Activated CD4-positive, alpha-beta T cell treated with anti-CD3 and anti-CD28 coated beads for 48 hours (primary cell): ENCODE measurements around the gene PGS1.

Experiments
- DNase-seq: peaks from one replicate; pipeline ENCODE4 v3.0.0-alpha.2; 2020

Gene PGS1

DNA sequence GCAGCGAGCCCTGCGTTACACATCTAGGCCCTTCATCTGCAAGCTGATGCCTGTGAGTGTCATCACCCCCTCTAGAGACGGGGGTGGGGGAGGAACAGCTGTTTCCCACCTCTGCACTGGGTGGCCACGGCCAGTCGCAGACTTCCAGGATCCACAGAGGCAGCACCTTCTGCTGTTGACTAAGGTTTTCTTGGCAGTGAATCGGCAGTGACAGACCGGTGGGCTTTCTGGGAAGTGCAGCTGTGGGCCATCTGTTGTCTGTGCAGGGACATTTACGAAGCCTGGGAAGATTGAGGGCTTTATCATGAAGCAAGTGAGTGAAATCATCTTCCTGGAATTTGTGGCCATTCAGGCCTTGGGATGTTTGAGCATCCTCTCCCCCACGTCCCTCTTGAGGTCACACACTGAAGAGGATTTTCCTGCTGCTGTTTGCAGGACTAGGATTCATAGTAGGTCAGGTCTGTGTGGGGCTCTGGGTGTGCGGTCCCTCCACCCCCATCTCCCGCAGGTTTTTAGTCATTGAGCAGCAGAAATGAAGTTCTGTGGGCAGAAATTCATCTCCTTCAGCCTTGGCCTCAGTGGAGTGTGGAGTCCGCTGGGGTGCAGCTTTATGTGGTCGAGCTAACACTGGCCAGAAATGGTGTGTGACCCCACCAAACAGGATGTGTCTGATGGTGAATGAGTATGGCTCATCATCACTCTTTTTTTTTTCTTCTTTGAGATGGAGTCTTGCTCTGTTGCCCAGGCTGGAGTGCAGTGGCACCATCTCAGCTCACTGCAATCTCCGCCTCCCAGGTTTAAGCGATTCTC lies 12.0 kb downstream of the PGS1 start:
- no peak for DNase-seq

DNA sequence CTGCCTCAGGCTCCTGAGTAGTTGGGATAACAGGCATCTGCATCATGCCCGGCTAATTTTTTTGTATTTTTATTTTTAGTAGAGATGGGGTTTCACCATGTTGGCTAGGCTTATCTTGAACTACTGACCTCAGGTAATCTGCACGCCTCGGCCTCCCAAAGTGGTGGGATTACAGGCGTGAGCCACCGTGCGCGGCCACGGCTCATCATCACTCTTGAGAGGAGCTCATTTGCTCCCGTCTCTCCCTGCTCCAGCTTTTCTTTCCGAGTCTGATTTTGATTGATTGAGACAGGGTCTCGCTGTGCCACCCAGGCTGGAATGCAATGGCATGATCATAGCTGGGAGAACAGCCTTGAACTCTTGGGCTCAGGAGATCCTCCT lies 12.6 kb downstream of the PGS1 start:
- no peak for DNase-seq

DNA sequence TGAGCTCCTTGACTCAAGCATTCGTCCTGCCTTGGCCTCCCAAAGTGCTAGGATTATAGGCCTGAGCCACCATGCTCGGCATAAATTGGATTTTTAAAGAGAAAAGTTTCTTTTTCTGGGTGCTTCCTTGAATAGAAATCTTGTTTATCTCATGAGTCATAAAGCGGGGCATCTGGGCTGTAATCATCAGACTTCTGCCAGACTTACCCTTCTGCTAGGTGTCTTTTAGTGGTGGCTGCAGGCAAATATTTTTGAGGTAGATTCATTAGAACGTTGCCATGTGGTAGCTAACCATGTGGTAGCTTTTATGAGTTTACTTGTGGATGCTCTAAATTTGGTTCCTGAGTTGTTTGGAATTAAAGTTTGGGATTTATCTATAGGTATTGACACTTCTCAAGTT lies 13.4 kb downstream of the PGS1 start:
- DNase-seq, result no peak

DNA sequence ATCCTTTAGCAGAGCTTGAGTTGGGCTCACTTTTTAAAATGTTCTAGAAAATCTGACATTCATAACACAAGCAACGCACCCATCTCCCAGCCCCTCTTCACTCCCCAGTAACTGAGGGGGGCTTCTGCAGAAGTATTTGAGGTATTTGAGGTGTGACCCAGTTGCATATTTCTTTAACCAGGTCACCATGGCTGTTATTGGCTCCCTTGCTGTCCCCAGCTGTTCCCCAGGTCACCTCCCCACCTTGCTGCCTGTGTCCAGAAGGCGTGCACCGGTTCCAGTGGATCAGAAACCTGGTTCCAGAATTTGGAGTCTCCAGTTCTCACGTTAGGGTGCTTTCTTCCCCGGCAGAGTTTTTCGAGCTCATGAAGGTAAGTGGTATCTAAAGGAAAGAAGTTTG lies 13.8 kb downstream of the PGS1 start:
- DNase-seq, result no peak

DNA sequence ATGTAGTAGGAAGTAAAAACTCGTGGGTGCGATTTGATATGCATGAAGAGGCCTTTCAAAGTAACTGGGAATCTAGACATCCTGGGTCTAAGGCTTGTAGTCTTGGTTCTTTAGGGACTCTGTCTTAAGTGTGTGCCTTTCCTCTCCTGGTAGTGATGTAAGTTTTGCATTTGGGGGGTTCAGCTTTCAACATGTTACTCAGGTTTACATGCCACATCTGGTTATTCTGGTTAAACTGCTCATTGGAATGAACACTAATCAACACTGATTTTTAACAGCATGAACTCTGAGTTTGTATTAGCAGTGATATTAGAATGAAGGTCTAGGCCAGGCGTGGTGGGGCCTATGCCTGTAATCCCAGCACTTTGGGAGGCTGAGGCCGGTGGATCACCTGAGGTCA lies 15.1 kb downstream of the PGS1 start:
- DNase-seq, result no peak

DNA sequence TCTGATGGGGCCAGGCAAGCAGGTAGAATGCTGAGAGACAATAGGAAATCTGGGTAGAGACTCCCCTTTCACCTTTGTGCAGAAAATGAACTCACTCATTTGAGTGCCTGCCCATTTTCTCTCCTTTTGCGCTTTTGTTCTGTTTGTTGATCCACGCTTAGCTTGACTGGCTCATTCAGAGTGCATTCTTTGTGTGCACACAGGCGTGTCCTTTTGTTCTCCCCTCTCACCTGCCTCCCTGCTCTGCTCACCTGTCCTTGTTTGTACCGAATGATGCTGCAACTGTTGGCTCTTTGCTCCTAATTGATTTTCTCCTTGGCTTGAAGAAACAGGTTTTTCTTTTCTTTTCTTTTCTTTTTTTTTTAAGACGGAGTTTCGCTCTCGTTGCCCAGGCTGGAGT lies 15.8 kb downstream of the PGS1 start:
- DNase-seq, result no peak

DNA sequence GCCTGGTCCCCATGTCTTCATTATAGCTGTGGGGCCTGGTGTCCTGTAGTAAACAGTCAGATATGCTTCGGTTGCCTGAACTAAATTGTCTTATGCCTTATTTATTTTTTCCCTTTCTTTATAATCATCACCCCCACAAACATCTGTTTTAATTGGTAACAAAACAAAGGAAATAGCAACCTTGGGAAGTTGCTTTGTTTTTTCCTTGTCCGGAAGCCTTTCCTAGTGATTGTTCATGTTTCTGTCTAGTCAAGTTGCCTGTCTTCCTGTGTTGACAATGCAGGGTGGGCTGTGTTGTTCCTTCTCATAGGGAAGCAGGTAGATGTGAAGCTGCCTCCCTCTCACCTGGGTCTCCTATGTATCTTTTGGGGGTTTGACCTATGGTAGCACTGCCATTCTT lies 16.7 kb downstream of the PGS1 start:
- no peak for DNase-seq

DNA sequence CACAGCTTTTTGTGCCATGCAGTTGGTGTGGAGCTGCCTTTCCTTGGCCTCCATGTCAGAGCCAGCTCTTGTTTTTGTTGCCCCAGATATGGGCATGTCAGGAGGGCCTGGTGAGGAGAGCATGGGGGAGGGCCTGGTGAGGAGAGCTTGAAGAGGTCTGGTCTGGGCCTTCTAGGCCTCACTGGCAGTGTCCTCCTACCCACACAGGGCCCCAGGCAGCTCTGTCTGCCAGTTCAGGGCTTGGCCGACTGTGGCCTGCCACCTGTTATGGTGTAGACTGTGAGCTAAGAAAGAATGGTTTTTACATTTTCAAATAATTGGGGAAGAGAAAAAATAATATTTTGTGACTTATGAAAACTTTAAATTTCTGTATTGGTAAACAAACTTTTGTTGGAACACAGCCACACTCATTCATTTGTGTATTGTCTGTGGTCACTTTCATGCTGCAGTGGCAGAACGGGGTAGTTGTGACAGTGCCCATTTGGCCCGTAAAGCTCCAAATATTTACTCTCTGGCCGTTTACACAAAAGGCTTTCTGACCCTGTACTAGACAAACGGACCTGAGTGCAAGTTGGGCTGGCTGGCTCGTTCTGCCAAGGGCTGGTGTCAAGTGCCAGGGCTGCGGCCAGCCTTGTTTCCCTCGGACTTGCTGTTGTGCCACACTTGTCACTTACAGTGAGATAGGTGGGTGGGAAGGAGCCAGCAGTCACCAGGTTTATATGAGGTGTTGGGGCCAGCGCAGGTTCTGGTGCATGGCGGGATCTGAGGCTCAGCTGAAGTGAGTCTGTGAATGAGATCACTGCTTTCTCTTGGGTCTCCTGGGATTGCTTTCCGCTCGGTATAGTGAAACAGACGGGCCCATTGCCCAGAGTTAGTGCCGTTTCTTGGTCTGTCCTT lies 18.2 kb downstream of the PGS1 start:
- DNase-seq, result no peak

DNA sequence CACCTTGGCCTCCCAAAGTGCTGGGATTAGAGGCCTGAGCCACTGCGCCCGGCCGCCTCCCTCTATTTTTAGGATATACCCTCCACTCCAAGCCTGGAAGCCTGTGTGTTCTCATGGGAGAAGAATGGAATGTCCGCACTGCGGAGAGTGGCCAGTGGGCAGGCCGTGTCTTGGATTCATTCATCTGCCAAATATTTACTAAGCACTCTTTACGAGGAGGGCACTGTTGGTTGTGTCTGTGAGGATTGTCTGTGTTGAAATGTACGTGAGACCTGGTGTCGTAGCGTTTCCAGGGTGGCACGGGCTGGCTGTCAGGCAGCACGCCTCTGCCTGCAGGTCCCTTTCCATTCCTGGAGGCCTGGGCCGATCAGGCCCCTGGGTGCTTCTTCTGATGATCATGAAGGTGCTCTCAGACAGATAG lies 19.2 kb downstream of the PGS1 start:
- DNase-seq, result no peak

DNA sequence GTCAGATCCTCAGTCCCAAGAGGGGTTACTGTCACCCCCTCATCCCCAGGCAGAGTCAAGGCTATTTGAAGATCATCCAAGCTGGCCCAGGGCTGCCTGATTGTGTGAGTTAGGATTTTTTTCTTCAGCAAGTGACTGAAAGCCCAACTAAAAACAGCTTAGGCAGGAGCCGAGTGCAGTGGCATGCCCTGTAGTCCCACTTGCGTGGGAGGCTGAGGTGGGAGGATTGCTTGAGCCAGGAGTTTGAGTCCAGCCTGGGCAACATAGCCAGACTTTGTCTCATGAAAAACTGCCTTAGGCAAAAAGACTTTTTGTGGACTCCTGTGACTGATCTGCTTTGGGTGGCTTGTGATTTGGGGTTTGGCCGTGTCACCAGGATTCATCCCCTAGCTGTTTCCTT lies 19.9 kb downstream of the PGS1 start:
- DNase-seq, result no peak

DNA sequence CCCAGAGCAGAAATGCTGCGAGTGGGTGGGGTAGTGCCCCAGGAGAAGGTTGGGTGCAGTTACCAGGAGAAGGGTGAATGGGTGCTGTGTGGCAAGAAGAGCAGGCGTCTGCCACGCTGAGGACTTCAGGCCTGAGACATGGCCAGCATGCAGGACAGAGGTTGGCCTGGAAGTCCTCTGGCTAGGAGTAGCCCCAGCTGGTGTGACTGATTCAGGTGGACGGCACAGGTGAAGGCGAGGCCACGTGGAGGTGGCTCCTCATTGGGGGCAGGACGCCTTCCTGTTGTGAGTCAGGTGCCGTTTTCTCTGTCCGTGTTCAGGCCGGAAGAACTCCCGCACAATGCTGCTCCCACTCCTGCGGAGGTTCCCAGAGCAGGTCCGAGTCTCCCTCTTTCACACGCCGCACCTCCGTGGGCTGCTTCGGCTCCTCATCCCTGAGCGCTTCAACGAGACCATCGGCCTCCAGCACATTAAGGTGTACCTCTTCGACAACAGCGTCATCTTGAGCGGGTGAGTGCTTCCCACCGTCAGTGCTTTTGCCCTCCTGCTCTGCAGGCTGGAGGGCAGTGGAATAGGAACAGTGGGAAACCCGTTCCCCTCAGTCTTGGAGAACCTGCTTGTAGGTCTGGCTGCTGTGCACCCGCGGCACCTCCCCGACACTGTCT lies 20.7 kb downstream of the PGS1 start:
- DNase-seq, result no peak

DNA sequence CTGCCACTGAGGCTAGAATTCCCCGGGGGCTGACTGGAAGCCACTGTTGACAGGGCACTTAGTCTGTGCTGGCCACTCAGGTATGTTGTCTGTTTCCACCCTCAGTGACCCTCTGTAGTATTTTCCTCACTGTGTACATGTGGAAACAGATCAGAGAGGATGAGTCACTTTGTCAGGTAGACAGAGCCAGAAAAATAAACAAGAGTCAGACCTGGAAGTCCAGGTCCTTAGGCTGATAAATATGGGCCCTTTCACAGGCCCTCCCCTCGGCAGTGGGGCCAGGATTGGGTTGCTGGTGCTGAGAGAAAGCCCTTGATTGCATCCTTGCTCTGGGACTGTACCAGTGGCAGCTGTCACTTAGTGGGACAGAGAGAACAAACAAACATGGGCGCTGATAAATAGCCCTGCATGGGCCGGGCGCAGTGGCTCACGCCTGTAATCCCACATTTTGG lies 21.3 kb downstream of the PGS1 start:
- no peak for DNase-seq

DNA sequence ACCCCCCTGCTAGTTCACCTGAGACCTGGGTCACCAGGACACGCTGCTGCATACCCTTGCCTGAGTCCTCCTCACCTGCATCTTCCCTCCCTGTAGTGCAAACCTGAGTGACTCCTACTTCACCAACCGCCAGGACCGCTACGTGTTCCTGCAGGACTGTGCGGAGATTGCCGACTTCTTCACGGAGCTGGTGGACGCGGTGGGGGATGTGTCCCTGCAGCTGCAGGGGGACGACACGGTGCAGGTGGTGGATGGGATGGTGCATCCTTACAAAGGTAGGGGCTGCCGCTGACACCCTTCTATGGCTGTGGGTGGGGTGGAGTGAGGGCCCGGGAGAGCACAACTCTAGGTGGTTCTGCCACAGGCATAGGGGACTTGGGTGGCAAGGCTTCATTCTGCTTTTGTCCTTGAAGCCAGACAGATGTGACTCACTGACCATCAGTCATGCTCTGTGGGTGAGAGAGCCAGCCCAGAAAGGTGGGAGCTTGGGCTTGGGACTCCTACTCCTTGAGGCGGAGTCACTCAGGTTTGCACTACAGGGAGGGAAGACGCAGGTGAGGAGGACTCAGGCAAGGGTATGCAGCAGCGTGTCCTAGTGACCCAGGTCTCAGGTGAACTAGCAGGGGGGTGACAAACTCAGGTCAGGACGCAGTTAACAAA lies 22.3 kb downstream of the PGS1 start:
- no peak for DNase-seq

DNA sequence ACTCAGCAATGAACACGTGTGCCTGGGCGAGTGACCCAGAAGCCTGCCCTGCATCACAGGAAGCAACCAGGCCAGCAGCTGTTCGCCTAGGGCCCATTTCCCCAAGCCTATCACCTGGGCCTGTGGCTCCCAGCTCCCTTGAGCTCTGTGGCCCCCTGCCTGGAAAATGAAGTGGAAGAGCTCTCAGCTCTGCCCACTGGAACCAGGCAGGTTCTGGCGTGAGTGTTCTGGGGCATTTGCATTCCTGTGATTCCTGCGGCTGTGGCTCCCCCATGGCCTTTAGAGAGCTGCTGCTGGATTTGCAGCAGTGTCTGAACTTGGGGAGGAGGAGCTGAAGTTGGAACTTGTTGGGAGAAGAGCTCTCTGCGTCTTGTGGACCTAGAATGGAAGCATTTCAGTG lies 22.8 kb downstream of the PGS1 start:
- no peak for DNase-seq

DNA sequence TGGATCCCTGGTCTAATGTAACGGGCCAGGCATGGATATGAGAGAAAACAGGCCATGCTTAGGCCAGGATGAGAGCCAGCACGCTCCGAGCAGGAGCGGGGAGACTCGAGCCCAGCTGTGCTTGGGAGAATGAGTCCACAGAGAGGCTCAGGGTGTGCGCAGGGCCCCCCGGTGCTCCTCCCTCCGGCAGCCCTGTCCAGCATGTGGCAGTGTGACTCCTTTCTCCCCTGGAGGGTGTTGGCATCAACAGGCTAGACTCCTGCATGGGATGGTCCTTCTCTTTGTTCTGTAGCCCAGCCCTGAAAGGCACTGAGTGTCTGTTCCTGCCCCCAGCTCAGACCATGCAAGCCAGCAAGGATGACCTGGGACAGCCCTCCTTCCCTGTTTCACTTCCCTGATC lies 23.4 kb downstream of the PGS1 start:
- no peak for DNase-seq

DNA sequence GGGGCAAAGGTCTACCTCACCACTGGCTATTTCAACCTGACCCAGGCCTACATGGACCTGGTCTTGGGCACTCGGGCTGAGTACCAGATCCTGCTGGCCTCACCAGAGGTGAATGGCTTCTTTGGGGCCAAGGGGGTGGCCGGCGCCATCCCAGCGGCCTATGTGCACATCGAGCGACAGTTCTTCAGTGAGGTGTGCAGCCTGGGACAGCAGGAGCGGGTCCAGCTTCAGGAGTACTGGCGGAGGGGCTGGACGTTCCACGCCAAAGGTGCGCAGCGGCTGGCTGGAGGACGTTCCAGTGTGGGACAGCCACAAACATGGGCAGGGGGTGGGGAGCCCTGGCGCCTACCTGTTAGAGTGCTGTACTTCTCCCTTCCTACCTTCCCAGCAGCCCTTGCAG lies 25.4 kb downstream of the PGS1 start:
- no peak for DNase-seq

DNA sequence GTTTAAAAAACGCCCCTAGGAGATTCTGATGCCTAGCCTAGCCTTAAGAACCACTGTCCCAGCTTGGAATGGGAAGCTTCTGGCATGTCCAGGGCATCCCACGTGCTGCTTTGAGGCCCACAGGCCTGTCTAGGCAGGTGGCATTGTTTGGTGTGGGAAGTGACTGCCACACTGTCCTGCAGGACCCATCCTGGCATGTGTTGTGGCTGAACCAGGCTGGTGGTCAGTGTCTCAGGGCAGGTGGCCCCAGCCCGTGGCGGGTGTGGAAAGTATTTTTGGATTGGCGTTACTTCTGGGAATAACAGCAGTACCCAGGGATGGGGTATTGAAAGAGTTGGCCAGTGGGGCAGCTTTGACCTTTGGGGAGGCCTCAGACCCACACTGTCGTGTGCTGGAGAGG lies 27.9 kb downstream of the PGS1 start:
- DNase-seq, result no peak

DNA sequence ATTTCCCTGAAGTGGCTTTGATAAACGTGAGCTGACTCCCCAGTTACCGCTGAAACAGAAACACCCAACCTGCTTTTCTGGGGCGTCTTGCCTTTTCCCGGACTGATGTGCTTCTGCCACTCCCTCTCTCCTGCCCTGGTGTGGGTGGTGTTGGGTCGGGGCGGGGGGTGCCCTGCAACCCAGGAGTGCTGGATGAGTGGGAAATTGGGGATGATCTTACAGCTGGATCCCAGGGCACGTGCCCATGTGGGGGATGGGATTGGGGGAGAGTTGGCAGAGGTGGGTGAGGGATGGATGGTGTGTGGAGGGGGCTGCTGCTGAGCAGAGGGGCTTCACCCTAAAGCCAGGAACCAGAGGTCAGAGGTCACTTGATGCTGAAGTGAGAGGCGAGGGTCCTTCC lies 28.5 kb downstream of the PGS1 start:
- no peak for DNase-seq

DNA sequence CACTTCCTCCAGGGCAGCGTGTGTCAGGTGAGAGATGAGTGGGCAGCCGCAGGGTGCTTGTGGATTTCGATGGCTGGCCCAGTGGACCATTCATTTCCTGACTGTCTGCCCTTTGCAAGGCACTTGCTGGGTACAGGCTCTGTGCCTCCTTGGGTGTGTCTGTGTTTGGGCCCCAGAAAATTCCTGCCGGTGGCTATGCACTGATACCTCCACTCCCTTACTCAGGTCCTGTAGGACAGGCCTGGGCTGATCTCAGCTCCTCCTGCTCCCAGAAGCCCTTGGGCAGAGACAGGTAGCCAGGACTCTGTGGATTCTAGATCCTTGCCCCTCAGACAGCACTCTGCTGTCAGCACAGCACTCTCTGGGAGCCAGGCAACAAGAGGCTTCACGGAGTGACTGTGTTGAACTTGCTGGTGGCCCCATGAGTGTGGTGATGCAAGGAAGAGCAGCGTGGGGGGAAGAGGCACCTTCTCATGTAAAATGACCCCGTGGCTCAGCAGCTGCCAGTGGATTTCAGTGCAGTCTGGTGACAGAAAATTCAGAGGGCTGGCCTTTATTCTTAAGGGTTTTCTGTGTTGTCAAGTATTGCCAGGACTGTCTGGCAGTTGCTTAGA lies 29.0 kb downstream of the PGS1 start:
- no peak for DNase-seq

DNA sequence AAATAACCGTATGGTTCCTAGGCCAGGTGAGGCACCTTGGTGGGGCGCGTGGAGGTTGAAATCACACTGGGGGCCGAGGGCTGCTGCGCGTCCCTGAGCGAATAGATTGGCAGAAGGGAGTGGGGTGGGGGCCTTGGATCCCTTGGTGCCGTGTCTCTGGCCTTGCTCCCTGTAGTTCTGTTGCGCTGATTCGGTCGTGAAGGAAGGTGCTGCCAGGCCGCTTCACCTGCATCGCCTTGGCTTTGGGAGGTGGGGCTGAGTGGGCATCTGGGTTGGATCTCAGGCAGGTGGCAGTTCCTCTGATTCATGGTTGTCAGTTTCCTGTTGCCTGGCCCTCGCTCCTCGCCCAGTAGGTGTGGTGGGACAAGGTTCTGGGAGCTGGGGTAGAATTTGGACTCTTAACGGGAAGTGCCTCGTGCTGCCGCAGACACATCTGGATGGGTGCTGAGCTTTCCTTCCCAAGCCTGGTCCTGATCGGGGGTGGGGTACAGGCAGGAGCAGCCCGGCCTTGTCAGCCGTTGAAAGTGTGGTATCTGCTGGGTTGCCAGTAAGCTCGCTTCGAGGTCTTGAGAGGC lies 30.1 kb downstream of the PGS1 start:
- DNase-seq, result no peak

DNA sequence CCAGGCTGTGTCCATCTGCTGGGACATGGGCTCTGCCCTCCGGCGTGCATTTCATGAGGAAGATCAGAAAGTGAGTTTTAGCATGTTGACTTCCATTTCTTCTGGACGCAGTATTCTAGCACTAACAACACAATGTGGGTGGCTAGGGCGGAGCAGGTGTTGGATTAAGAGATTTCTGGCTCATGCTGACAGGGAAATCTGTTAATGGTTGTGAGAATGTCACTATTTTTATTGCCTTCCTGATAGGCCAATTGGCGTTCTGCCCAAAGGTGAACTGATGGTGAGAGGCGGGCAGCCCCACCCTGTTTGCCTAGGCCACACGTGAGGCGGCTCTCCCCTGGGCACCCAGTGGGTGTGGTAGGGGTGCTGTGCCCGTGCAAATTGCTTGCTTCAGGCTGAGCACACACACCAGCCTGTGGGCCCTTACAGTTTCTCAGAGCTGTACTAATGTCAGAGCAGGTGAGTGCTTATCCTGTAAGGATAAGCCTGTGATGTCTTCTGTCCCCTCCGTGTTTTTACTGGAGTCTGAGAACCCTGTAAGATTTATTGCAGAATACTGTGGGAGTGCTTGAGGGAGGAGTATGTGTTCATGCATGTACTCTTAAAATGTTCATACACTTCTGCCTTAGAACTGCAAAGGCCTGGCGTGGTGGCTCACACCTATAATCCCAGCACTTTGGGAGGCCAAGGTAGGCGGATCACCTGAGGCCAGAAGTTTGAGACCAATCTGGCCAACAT lies 30.9 kb downstream of the PGS1 start:
- no peak for DNase-seq
